H1 (cell line): ENCODE data around the gene UBAC1.

Experiments
- CTCF ChIP-seq, 3 experiments: IDR thresholded peaks; 1 replicate in 2 of 3; 2 replicates in 1 of 3; pipeline versions ENCODE4 v1.5.1 to v1.6.1; 2011; ENCODE audit warnings: low read length in 3 of 3, mild to moderate bottlenecking in 3 of 3, inconsistent platforms in 2 of 3, low read depth in 1 of 3, moderate library complexity in 1 of 3; ENCODE audit not compliant: insufficient read depth in 1 of 3; ENCODE audit errors: control extremely low read depth in 1 of 3
- MAFK ChIP-seq: IDR thresholded peaks from 2 replicates; pipeline ENCODE4 v1.6.1; 2012; ENCODE audit warnings: low read depth, mild to moderate bottlenecking, improper control_type of control experiment, low read length
- SIN3A ChIP-seq, 2 experiments: IDR thresholded peaks in 1 of 2; conservative IDR thresholded peaks in 1 of 2; 2 replicates each; pipeline ENCODE4 v1.6.1; 2011 to 2012; ENCODE audit warnings: low read length in 2 of 2, improper control_type of control experiment in 1 of 2, low read depth in 1 of 2, mild to moderate bottlenecking in 1 of 2
- SRF ChIP-seq: IDR thresholded peaks from 2 replicates; pipeline ENCODE4 v1.6.1; 2011; ENCODE audit warnings: mild to moderate bottlenecking, low read depth, low read length, moderate library complexity
- TCF12 ChIP-seq: IDR thresholded peaks from 2 replicates; pipeline ENCODE4 v1.6.1; 2011; ENCODE audit warnings: low read depth, mild to moderate bottlenecking, low read length
- TF ChIP-seq, protein P1 (sequence below): IDR thresholded peaks from 2 replicates; pipeline ENCODE4 v1.6.1; 2011; ENCODE audit warnings: low read length, improper control_type of control experiment

DNA sequence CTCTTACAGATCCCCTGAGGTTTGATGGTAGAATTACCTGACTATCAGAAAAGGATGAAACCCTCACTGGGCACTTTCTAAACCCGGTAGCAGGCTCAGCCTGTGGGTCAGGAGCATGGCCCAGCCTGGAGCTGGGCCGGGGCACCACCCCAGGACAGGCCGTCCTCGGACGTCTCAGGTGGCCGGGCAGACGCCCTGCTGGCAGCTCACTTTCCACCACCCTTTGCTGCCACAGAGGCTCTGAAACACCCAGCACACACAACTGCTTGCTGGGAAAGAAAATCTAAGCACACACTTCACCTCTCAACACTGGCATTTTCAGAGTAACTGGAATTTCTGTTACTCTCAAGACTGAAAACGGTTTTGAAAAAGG lies 4.4 kb downstream of the UBAC1 start:
- no peak for TF ChIP-seq CTCF (IDR thresholded peaks at IDR 0.05; ENCODE audit: control extremely low read depth in 1 of 3, insufficient read depth in 1 of 3, low read depth in 1 of 3, low read length in 3 of 3)
- no peak for TF ChIP-seq SRF
- no peak for TF ChIP-seq TCF12
- TF ChIP-seq, protein P1, sequence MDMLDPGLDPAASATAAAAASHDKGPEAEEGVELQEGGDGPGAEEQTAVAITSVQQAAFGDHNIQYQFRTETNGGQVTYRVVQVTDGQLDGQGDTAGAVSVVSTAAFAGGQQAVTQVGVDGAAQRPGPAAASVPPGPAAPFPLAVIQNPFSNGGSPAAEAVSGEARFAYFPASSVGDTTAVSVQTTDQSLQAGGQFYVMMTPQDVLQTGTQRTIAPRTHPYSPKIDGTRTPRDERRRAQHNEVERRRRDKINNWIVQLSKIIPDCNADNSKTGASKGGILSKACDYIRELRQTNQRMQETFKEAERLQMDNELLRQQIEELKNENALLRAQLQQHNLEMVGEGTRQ = no peak
- TF ChIP-seq SIN3A (conservative IDR thresholded peaks at IDR 0.05 in 1 of 2, IDR thresholded peaks at IDR 0.05 in 1 of 2; ENCODE audit: low read depth in 1 of 2, low read length in 2 of 2) = no peak
- TF ChIP-seq MAFK = no peak
